Thyroid gland (tissue), 4 donors: Measurements from ENCODE around the gene ITGBL1. TPM values are rescaled to one million over a fixed set of nuclear protein-coding genes. Genes with fewer than 3 reads are reported as not detected.

Source experiments
- DNase-seq, 2 donors: peaks; one replicate each; pipeline ENCODE4 v3.0.0-alpha.2; 2019
- H3K27ac ChIP-seq, 3 donors: fragments of 200-600 bp; sonication (generic); 1 replicate in 2 of 3; 2 replicates in 1 of 3; pipeline ENCODE4 v1.5.1; 2016 to 2019; ENCODE audit warnings: mild to moderate bottlenecking in 1 of 3, moderate library complexity in 1 of 3
- H3K27me3 ChIP-seq: fragments of 200-600 bp; sonication (generic); one replicate; pipeline ENCODE4 v1.5.1; 2019
- H3K36me3 ChIP-seq, 2 donors: fragments of 200-600 bp; sonication (generic); one replicate each; pipeline ENCODE4 v1.5.1; 2016 to 2019
- H3K4me1 ChIP-seq, 2 donors: fragments of 200-600 bp; sonication (generic); one replicate each; pipeline ENCODE4 v1.5.1; 2017 to 2019
- H3K4me3 ChIP-seq, 3 donors: fragments of 200-600 bp; sonication (generic); replicated peaks in 1 of 3; 1 replicate in 2 of 3; 2 replicates in 1 of 3; pipeline ENCODE4 v1.5.1; 2016; ENCODE audit warnings: mild to moderate bottlenecking in 1 of 3
- H3K9me3 ChIP-seq: fragments of 200-600 bp; sonication (generic); one replicate; pipeline ENCODE4 v1.5.1; 2017
- CTCF ChIP-seq, 6 experiments: fragments of 200-600 bp in 3 of 6; fragments of 450-650 bp in 3 of 6; sonication (generic) in 3 of 6; IDR thresholded peaks; one replicate each; pipeline ENCODE4 v1.5.1; 2016 to 2019; ENCODE audit warnings: antibody characterized with exemption in 6 of 6, mild to moderate bottlenecking in 2 of 6, inconsistent platforms in 1 of 6, moderate library complexity in 1 of 6
- POLR2A ChIP-seq, 2 donors: fragments of 450-650 bp; IDR thresholded peaks; one replicate each; pipeline ENCODE4 v1.6.1; 2017; ENCODE audit warnings: antibody characterized with exemption in 2 of 2, mild to moderate bottlenecking in 2 of 2, moderate library complexity in 1 of 2
- WGBS, 2 donors: methylation state at CpG; one replicate each; pipeline ENCODE4 v1.1.5; 2017; 5-methylcytosine and 5-hydroxymethylcytosine counted together
- intact Hi-C: fragments of 100-400 bp; cut with DNase I; formaldehyde crosslinking; loops from one replicate; pipeline ENCODE4 v1.15.1; 2023
- total RNA-seq, 4 donors: library from RNA; depleted of rRNA; stranded (reverse); fragments of >200 nt; gene quantifications; one replicate each; pipeline ENCODE4 v1.2.3, GENCODE V29; 2016

Gene ITGBL1
- total RNA-seq, 4 donors from 2014 or later = 3.4 to 20.6 (median 4.5) TPM

- no peak for DNase-seq
- intact Hi-C loops = no loop called here
- H3K4me3 ChIP-seq = no peak overlapping the region
Observed at GRCh38 chr13:101747039-101747438, 294.6 kb downstream of the ITGBL1 start.

GRCh38 chr13:101749584-101749983 is 297.1 kb downstream of the ITGBL1 start:
- Histone ChIP-seq H3K4me3 (no peak overlapping the region), H3K36me3 (no peaks in the 10 kb centered on the region), H3K4me1 (no peaks in the 10 kb centered on the region), H3K9me3 (no peaks in the 10 kb centered on the region), H3K27me3 (no peaks in the 10 kb centered on the region), H3K27ac (no peak overlapping the region)
- WGBS, 2 donors = 92% methylated on average over 1 of the region's 1 CpG
- intact Hi-C loops = no loop called here
- no peak for DNase-seq
- TF ChIP-seq CTCF (IDR thresholded peaks at IDR 0.05) = no peak
- no peak for TF ChIP-seq POLR2A (IDR thresholded peaks at IDR 0.05)

More at GRCh38 chr13:101747039-101747438, 294.6 kb downstream of the ITGBL1 start:
- TF ChIP-seq POLR2A (IDR thresholded peaks at IDR 0.05) (no peak), CTCF (IDR thresholded peaks at IDR 0.05) (no peak)
- H3K36me3 ChIP-seq = no peaks in the 10 kb centered on the region
- no peaks in the 10 kb centered on the region for H3K4me1 ChIP-seq
- WGBS, 2 donors = 84 to 92% methylated on average over 1 of the region's 1 CpG
- H3K27me3 ChIP-seq = no peaks in the 10 kb centered on the region
- H3K9me3 ChIP-seq = no peaks in the 10 kb centered on the region
- no peak overlapping the region for H3K27ac ChIP-seq

- Histone ChIP-seq H3K27ac (no peak overlapping the region), H3K4me3 (no peak overlapping the region), H3K9me3 (no peaks in the 10 kb centered on the region), H3K27me3 (no peaks in the 10 kb centered on the region), H3K4me1 (no peaks in the 10 kb centered on the region), H3K36me3 (no peaks in the 10 kb centered on the region)
- intact Hi-C loops = loop anchor here (5.0 kb wide), 1 partner anchor 234 kb away; no protein-coding TSS in a partner anchor
- TF ChIP-seq CTCF (IDR thresholded peaks at IDR 0.05) (no peak), POLR2A (IDR thresholded peaks at IDR 0.05) (no peak)
- WGBS, 2 donors = 12 to 13% methylated on average over 3 of the region's 3 CpGs
- no peak for DNase-seq
Observed at GRCh38 chr13:101751488-101751887, 299.0 kb downstream of the ITGBL1 start.

GRCh38 chr13:101752432-101752831 is 300.0 kb downstream of the ITGBL1 start:
- H3K4me1 ChIP-seq = no peaks in the 10 kb centered on the region
- H3K9me3 ChIP-seq = no peaks in the 10 kb centered on the region
- intact Hi-C loops = loop anchor here (5.0 kb wide), 1 partner anchor 235 kb away; no protein-coding TSS in a partner anchor
- H3K27ac ChIP-seq = no peak overlapping the region
- no peak overlapping the region for H3K4me3 ChIP-seq
- no peaks in the 10 kb centered on the region for H3K27me3 ChIP-seq
- DNase-seq = no peak
- no peaks in the 10 kb centered on the region for H3K36me3 ChIP-seq
- TF ChIP-seq POLR2A (IDR thresholded peaks at IDR 0.05) = no peak
- no peak for TF ChIP-seq CTCF (IDR thresholded peaks at IDR 0.05)
- WGBS, 2 donors = 92 to 93% methylated on average over 3 of the region's 3 CpGs

GRCh38 chr13:101755228-101755887 is 302.9 kb downstream of the ITGBL1 start:
- H3K27me3 ChIP-seq = no peaks in the 10 kb centered on the region
- no peaks in the 10 kb centered on the region for H3K36me3 ChIP-seq
- H3K27ac ChIP-seq = no peak overlapping the region
- no peak for DNase-seq
- H3K4me3 ChIP-seq = no peak overlapping the region
- TF ChIP-seq CTCF (IDR thresholded peaks at IDR 0.05) = no peak
- no peak for TF ChIP-seq POLR2A (IDR thresholded peaks at IDR 0.05)
- H3K9me3 ChIP-seq = no peaks in the 10 kb centered on the region
- WGBS, 2 donors = 66 to 83% methylated on average over 6 of the region's 6 CpGs
- intact Hi-C loops = no loop called here
- H3K4me1 ChIP-seq = no peaks in the 10 kb centered on the region
